Suprapubic skin (tissue), 4 donors: Measurements from ENCODE around the gene LMOD3.

Experiments used
- CTCF ChIP-seq, 2 donors: fragments of 200-600 bp in 1 of 2; fragments of 450-650 bp in 1 of 2; sonication (generic) in 1 of 2; IDR thresholded peaks; one replicate each; pipeline ENCODE4 v1.5.1; 2016 to 2019; ENCODE audit warnings: antibody characterized with exemption in 2 of 2, mild to moderate bottlenecking in 1 of 2, moderate library complexity in 1 of 2
- POLR2A ChIP-seq, 2 donors: fragments of 450-650 bp; IDR thresholded peaks; one replicate each; pipeline ENCODE4 v1.6.1; 2017; ENCODE audit warnings: antibody characterized with exemption in 2 of 2, mild to moderate bottlenecking in 2 of 2, moderate library complexity in 2 of 2
- POLR2AphosphoS5 ChIP-seq, 3 donors: sonication (generic); formaldehyde crosslinking; IDR thresholded peaks; one replicate each; pipeline ENCODE4 v1.6.1; 2017; ENCODE audit warnings: antibody characterized with exemption in 3 of 3

GRCh38 chr3:69072928-69073327 lies 49.5 kb downstream of the LMOD3 start:
- TF ChIP-seq CTCF (IDR thresholded peaks at IDR 0.05) (no peak), POLR2A (IDR thresholded peaks at IDR 0.05) (no peak), POLR2AphosphoS5 (IDR thresholded peaks at IDR 0.05) (no peak)
